GM12878 (cell line): ENCODE data around the gene PRDM15. TPM values are rescaled to one million over a fixed set of nuclear protein-coding genes. Genes with fewer than 3 reads are reported as not detected.

Experiments used
- ATAC-seq: fragments of 200-7000 bp; cut with Tn5 transposase; 3 replicates; pipeline ENCODE4 v1.9.1; 2020; ENCODE audit warnings: mild to moderate bottlenecking, moderate library complexity
- BruUV-seq: library from RNA; stranded (reverse); fragments of 400-500 nt; replicated peaks from 2 replicates; lab custom pipeline; 2021; lab: Mats Ljungman, UMichigan
- CTCF ChIA-PET: fragments of 300-600 bp; sonication (Branson Sonifier 250); formaldehyde crosslinking; extraction: SDS; loops from one replicate; lab custom pipeline; 2021; ENCODE audit warnings: inconsistent platforms; lab: Yijun Ruan, JAX
- POLR2A ChIA-PET: fragments of 350-600 bp; formaldehyde crosslinking; extraction: SDS; loops from one replicate; lab custom pipeline; 2021; ENCODE audit warnings: inconsistent platforms; lab: Charles Lee
- RAD21 ChIA-PET: fragments of 300-600 bp; sonication (Branson Sonifier 250); formaldehyde crosslinking; loops from one replicate; lab custom pipeline; 2023; ENCODE audit warnings: antibody characterized with exemption; ENCODE audit not compliant: unreplicated experiment; lab: Charles Lee
- SMC1A ChIA-PET: fragments of 300-600 bp; sonication (Branson Sonifier 250); formaldehyde crosslinking; loops from one replicate; lab custom pipeline; 2023; ENCODE audit not compliant: unreplicated experiment, uncharacterized antibody; lab: Charles Lee
- DNase-seq: peaks from one replicate; pipeline ENCODE4 v3.0.0-alpha.2; 2011; ENCODE audit warnings: low read depth, low spot score
- FAIRE-seq: peaks from 3 replicates; lab custom pipeline; 2011; peaks lifted over from hg19 to GRCh38; lab: Jason Lieb, UNC
- H2AFZ ChIP-seq: 2 replicates; pipeline ENCODE4 v1.6.0; 2011; ENCODE audit warnings: low read depth, low read length, control low read depth; ENCODE audit not compliant: control insufficient read depth
- H3K27ac ChIP-seq: 2 replicates; pipeline ENCODE4 v1.5.1; 2011; ENCODE audit warnings: control low read depth; ENCODE audit not compliant: control insufficient read depth, insufficient read depth
- H3K27me3 ChIP-seq, 2 experiments: replicated peaks in 1 of 2; 2 replicates each; pipeline versions ENCODE4 v1.6.0 to v1.6.1; 2011; ENCODE audit warnings: low read length in 1 of 2; ENCODE audit not compliant: control insufficient read depth in 2 of 2, insufficient read depth in 2 of 2
- H3K36me3 ChIP-seq, 2 experiments: 2 replicates each; pipeline ENCODE4 v1.5.1; 2011; ENCODE audit warnings: low read length in 1 of 2; ENCODE audit not compliant: control insufficient read depth in 2 of 2, insufficient read depth in 2 of 2
- H3K4me1 ChIP-seq: 2 replicates; pipeline ENCODE4 v1.6.1; 2011; ENCODE audit warnings: mild to moderate bottlenecking, low read length, moderate library complexity, mixed read lengths; ENCODE audit not compliant: control insufficient read depth, insufficient read depth
- H3K4me2 ChIP-seq: 2 replicates; pipeline ENCODE4 v1.6.0; 2011; ENCODE audit warnings: control low read depth; ENCODE audit not compliant: control insufficient read depth, insufficient read depth
- H3K4me3 ChIP-seq: fragments of 200-600 bp; sonication (generic); 2 replicates; pipeline ENCODE4 v1.5.1; 2016
- H3K79me2 ChIP-seq: 2 replicates; pipeline ENCODE4 v1.6.0; 2011; ENCODE audit warnings: low read length; ENCODE audit not compliant: control insufficient read depth, insufficient read depth
- H3K9ac ChIP-seq: 2 replicates; pipeline ENCODE4 v1.8.0; 2011; ENCODE audit warnings: low read length, control low read depth, mixed read lengths; ENCODE audit not compliant: control insufficient read depth, insufficient read depth
- H3K9me3 ChIP-seq: replicated peaks from 3 replicates; pipeline ENCODE4 v1.5.1; 2011; ENCODE audit warnings: mild to moderate bottlenecking, low read length; ENCODE audit not compliant: control insufficient read depth, insufficient read depth
- H4K20me1 ChIP-seq: 2 replicates; pipeline ENCODE4 v1.6.0; 2011; ENCODE audit not compliant: control insufficient read depth, insufficient read depth
- ASH2L ChIP-seq: fragments of 300-600, 200-600 bp; sonication (generic); IDR thresholded peaks from 2 replicates; pipeline ENCODE4 v1.6.1; 2017; ENCODE audit warnings: low read depth, mild to moderate bottlenecking, borderline replicate concordance
- NR2C1 ChIP-seq: fragments of 450-650 bp; IDR thresholded peaks from 2 replicates; pipeline ENCODE4 v1.6.1; 2017; ENCODE audit warnings: antibody characterized with exemption, mild to moderate bottlenecking, moderate library complexity
- POU2F2 ChIP-seq: IDR thresholded peaks from 3 replicates; pipeline ENCODE4 v1.6.1; 2011; ENCODE audit warnings: low read depth, mild to moderate bottlenecking, low read length, borderline replicate concordance
- RAD51 ChIP-seq: fragments of 450-650 bp; IDR thresholded peaks from 2 replicates; pipeline ENCODE4 v1.6.1; 2016; ENCODE audit warnings: moderate library complexity, mild to moderate bottlenecking, inconsistent platforms
- WGBS: methylation state at CpG from one replicate; pipeline ENCODE4 v1.1.6; 2016; ENCODE audit warnings: low lambda C conversion rate; ENCODE audit not compliant: insufficient replicate concordance, insufficient coverage; ENCODE audit errors: missing lambda C conversion rate; 5-methylcytosine and 5-hydroxymethylcytosine counted together
- in situ Hi-C: fragments of 300-500 bp; cut with MboI; formaldehyde crosslinking; loops from 9 replicates; pipeline ENCODE4 v1.14.3; 2018; ENCODE audit warnings: mixed read lengths
- intact Hi-C: fragments of 100-400 bp; cut with micrococcal nuclease; formaldehyde crosslinking; loops from one replicate; pipeline ENCODE4 v1.14.2; 2022; ENCODE audit not compliant: unreplicated experiment
- polyA plus RNA-seq, 11 experiments: library from polyadenylated mRNA; depleted of rRNA in 4 of 11; unstranded in 6 of 11; stranded (reverse) in 5 of 11; fragments of >200 nt; fragmentation: Nextera tagmentation in 4 of 11; fragmentation: Illumina TruSeq in 1 of 11; extraction: Ambion mirVana in 4 of 11; extraction: Trizol in 1 of 11; gene quantifications; 1 replicate in 1 of 11; 2 replicates in 10 of 11; pipeline versions ENCODE4 v1.2.1 to v1.2.3, GENCODE V29; 2011 to 2016; ENCODE audit warnings: inconsistent platforms in 2 of 11, missing spikeins in 2 of 11, low read depth in 1 of 11
- total RNA-seq, 4 experiments: library from RNA; depleted of rRNA in 3 of 4; stranded (reverse); fragments of >200 nt in 3 of 4; fragmentation: Illumina TruSeq in 1 of 4; extraction: Trizol in 1 of 4; gene quantifications; 2 replicates each; pipeline versions ENCODE4 v1.2.1 to v1.2.3, GENCODE V29; 2013 to 2021
- TF ChIP-seq, protein P1 (sequence below): fragments of 450-650 bp; IDR thresholded peaks from 2 replicates; pipeline ENCODE4 v1.6.1; 2017; ENCODE audit warnings: borderline replicate concordance
- TF ChIP-seq, protein P2 (sequence below): IDR thresholded peaks from 2 replicates; pipeline ENCODE4 v1.6.1; 2012; ENCODE audit warnings: low read length, inconsistent platforms

The PRDM15 gene
- total and polyA plus RNA-seq, 10 of the 15 experiments (the other 5 are each of a cell fraction or from before 2014, with no cell fraction given), result 2.2 to 16.0 (median 8.6) TPM

DNA sequence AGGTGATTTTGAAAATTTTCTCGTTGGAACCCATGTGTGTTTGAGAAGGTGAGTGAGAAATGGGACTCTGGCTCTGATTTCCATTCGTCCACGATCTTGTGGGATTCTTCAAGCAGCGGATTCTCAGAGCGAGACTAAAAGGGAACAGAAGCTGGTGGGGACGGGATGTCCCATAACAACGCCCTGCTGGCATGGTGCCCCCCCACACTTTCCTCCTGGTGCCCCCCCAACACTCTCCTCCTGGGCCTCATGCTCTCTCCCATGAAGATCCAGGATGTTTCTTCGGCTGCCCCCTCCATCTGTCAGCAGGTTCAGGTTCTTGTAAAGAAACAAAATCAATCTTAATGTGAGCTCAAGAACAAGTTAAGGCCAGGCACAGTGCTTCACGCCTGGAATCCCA lies 29.1 kb downstream of the PRDM15 start:
- POLR2A ChIA-PET, result no interaction called here
- in situ Hi-C loops (no loop called here), intact Hi-C loops (no loop called here)
- SMC1A ChIA-PET, result interaction anchor here (1.2 to 1.3 kb wide), 2 partner anchors 16 to 33 kb away, joined by 3 read pairs; no protein-coding TSS in a partner anchor
- RAD21 ChIA-PET, result no interaction called here
- no peak overlapping the region for H3K27ac ChIP-seq
- no peaks in the 10 kb centered on the region for H3K27me3 ChIP-seq
- CTCF ChIA-PET, result no interaction called here
- no peaks in the 10 kb centered on the region for H3K79me2 ChIP-seq
- H3K4me3 ChIP-seq, result no peak overlapping the region
- no peak overlapping the region for H3K4me2 ChIP-seq
- no peak overlapping the region for H3K9ac ChIP-seq
- ATAC-seq (no peak), FAIRE-seq (no peak), DNase-seq (no peak)
- BruUV-seq, result no TSS peak
- WGBS, result 97% methylated on average over 9 of the region's 9 CpGs
- TF ChIP-seq, protein P1, sequence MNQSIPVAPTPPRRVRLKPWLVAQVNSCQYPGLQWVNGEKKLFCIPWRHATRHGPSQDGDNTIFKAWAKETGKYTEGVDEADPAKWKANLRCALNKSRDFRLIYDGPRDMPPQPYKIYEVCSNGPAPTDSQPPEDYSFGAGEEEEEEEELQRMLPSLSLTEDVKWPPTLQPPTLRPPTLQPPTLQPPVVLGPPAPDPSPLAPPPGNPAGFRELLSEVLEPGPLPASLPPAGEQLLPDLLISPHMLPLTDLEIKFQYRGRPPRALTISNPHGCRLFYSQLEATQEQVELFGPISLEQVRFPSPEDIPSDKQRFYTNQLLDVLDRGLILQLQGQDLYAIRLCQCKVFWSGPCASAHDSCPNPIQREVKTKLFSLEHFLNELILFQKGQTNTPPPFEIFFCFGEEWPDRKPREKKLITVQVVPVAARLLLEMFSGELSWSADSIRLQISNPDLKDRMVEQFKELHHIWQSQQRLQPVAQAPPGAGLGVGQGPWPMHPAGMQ, result no peak
- no peak for TF ChIP-seq POU2F2
- peaks cover 24 to 41% of the 10 kb centered on the region in 2 experiments for H3K36me3 ChIP-seq
- no peaks in the 10 kb centered on the region for H4K20me1 ChIP-seq
- H2AFZ ChIP-seq, result no peak overlapping the region
- no peaks in the 10 kb centered on the region for H3K9me3 ChIP-seq
- no peaks in the 10 kb centered on the region for H3K4me1 ChIP-seq

DNA sequence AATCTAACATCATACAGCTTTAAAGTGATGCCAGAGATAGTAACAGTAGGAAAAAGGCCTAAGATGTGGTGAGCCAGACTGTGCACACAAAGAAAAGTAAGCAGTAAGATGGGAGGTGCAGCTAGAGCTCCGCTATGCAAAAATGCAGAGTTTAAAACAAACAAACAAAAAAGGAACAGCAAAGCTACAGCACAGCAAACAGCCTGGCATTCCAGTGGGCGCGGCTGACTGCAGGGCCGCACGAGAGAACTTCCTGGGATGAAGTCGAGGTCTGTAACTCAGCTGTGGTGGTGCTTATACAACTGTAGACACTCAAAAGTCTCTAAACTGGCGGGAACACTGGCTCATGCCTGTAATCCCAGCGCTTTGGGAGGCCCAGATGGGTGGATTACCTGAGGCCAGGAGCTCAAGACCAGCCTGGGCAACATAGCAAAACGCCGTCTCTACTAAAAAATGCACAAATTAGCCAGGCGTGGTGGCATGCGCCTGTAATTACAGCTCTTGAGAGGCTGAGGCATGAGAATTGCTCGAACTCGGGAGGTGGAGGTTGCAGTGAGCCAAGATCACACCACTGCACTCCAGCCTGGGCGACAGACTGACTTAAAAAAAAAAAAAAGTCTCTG lies 30.1 kb downstream of the PRDM15 start:
- no peak overlapping the region for H3K9ac ChIP-seq
- 97% methylated on average over 15 of the region's 15 CpGs for WGBS
- ChIA-PET CTCF (interaction anchor here (1.3 kb wide), 1 partner anchor 12 kb away, joined by 4 read pairs; no protein-coding TSS in a partner anchor), SMC1A (interaction anchor here (1.2 kb wide), 1 partner anchor 32 kb away, joined by 3 read pairs; no protein-coding TSS in a partner anchor), POLR2A (interaction anchor here (0.7 kb wide), 1 partner anchor 131 kb away, joined by 3 read pairs; no protein-coding TSS in a partner anchor), RAD21 (no interaction called here)
- peaks cover 18 to 34% of the 10 kb centered on the region in 2 experiments for H3K36me3 ChIP-seq
- FAIRE-seq (no peak), ATAC-seq (no peak), DNase-seq (no peak)
- H3K4me3 ChIP-seq, result no peak overlapping the region
- peaks cover 2% of the 10 kb centered on the region for H3K4me1 ChIP-seq
- no peak overlapping the region for H2AFZ ChIP-seq
- H3K9me3 ChIP-seq, result no peaks in the 10 kb centered on the region
- H4K20me1 ChIP-seq, result no peaks in the 10 kb centered on the region
- in situ Hi-C loops, result no loop called here
- no TSS peak for BruUV-seq
- no peaks in the 10 kb centered on the region for H3K27me3 ChIP-seq
- no peaks in the 10 kb centered on the region for H3K79me2 ChIP-seq
- H3K27ac ChIP-seq, result no peak overlapping the region
- intact Hi-C loops, result no loop called here
- no peak overlapping the region for H3K4me2 ChIP-seq
- TF ChIP-seq, protein P2, sequence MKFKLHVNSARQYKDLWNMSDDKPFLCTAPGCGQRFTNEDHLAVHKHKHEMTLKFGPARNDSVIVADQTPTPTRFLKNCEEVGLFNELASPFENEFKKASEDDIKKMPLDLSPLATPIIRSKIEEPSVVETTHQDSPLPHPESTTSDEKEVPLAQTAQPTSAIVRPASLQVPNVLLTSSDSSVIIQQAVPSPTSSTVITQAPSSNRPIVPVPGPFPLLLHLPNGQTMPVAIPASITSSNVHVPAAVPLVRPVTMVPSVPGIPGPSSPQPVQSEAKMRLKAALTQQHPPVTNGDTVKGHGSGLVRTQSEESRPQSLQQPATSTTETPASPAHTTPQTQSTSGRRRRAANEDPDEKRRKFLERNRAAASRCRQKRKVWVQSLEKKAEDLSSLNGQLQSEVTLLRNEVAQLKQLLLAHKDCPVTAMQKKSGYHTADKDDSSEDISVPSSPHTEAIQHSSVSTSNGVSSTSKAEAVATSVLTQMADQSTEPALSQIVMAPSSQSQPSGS, result no peak
- no peak for TF ChIP-seq ASH2L
- no peak for TF ChIP-seq RAD51
- no peak for TF ChIP-seq NR2C1
